ENCODE results near the gene SVBP. TPM values are rescaled to one million over a fixed set of nuclear protein-coding genes. Genes with fewer than 3 reads are reported as not detected.

SVBP gene
- total and polyA plus RNA-seq, 10 donors, result 15.1 to 41.7 (median 21.7) TPM

DNA sequence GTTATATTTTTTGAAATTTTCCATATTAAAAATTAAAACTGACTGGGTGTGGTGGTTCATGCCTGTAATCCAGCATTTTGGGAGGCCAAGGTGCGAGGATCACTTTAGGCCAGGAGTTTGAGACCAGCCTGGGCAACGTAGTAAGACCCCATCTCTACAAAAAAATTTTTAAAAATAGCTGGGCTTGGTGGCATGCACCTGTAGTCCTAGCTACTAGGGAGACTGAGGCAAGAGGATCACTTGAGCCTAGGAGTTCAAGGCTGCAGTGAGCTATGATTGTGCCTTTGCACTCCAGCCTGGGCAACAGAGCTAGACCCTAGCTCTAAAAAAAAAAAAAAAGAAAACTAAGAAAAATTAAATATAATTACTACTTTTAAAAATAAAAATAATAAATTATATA is 4.5 kb upstream of the SVBP start:
- intact Hi-C loops (cut with DNase I; ENCODE audit: low total_unique reads), result no loop called here
- DNase-seq, result no peak
- no peak overlapping the region for H3K27ac ChIP-seq
- no peak for TF ChIP-seq CTCF (IDR thresholded peaks at IDR 0.05 in 8 of 11, conservative IDR thresholded peaks at IDR 0.05 in 3 of 11)
- TF ChIP-seq POLR2AphosphoS5 (IDR thresholded peaks at IDR 0.05), result no peak
- no peak for TF ChIP-seq POLR2A (IDR thresholded peaks at IDR 0.05)
- no peaks in the 10 kb centered on the region for H3K9me3 ChIP-seq
- H3K27me3 ChIP-seq (replicated peaks in 1 of 7), result no peaks in the 10 kb centered on the region
- 94 to 100% (median 95%) methylated on average over 2 of the region's 2 CpGs for WGBS, 5 donors
- H3K36me3 ChIP-seq, result no peaks in the 10 kb centered on the region
- peaks cover 8 to 40% (median 10%) of the 10 kb centered on the region in 6 donors for H3K4me1 ChIP-seq
- H3K4me3 ChIP-seq, result no peak overlapping the region

- Histone ChIP-seq H3K4me1 (peaks cover 16 to 49% (median 17%) of the 10 kb centered on the region in 6 donors), H3K27ac (peak overlapping the region in 1 of 8 donors; percentile 13), H3K4me3 (no peak overlapping the region), H3K27me3 (replicated peaks in 1 of 7) (no peaks in the 10 kb centered on the region), H3K9me3 (no peaks in the 10 kb centered on the region), H3K36me3 (no peaks in the 10 kb centered on the region)
- no peak for DNase-seq
- intact Hi-C loops (cut with DNase I; ENCODE audit: low total_unique reads), result no loop called here
- TF ChIP-seq CTCF (IDR thresholded peaks at IDR 0.05 in 8 of 11, conservative IDR thresholded peaks at IDR 0.05 in 3 of 11), result no peak
- WGBS, 5 donors, result 61 to 83% (median 78%) methylated on average over 1 of the region's 1 CpG
Observed at GRCh38 chr1:42820813-42821212, 3.6 kb upstream of the SVBP start.

DNA sequence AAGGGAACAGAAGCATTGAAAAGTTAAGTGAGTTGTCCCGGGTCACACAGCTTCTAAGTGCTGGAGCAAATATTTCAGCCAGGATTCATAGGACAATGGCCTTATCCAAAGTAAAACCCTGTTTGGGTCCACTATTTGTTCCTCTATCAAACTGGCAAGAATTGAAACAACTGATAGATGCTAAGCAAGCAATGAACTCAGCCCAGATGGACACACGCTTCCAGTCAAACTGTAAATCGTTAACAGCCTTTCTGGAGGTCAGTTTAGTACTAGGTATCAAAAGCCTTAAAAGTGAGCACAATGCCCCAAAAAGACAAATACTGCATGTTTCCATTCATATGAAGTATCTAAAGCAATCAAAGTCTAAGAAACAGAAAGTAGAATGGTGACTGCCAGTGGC is 779 bp upstream of the SVBP start:
- WGBS, 5 donors, result 91 to 97% (median 93%) methylated on average over 3 of the region's 3 CpGs
- peaks cover 0 to 14% (median 0%) of the 10 kb centered on the region in 6 donors for H3K36me3 ChIP-seq
- peaks cover 20 to 54% (median 25%) of the 10 kb centered on the region in 6 donors for H3K4me1 ChIP-seq
- DNase-seq, result no peak
- peak overlapping the region in 4 of 8 donors; percentile 64 to 77 (median 66) for H3K4me3 ChIP-seq
- no peaks in the 10 kb centered on the region for H3K9me3 ChIP-seq
- TF ChIP-seq CTCF (IDR thresholded peaks at IDR 0.05 in 8 of 11, conservative IDR thresholded peaks at IDR 0.05 in 3 of 11) (no peak), POLR2AphosphoS5 (IDR thresholded peaks at IDR 0.05) (no peak), POLR2A (IDR thresholded peaks at IDR 0.05) (no peak)
- H3K27ac ChIP-seq, result peak overlapping the region in 2 of 8 donors; percentile 95 to 96
- intact Hi-C loops (cut with DNase I; ENCODE audit: low total_unique reads), result no loop called here
- H3K27me3 ChIP-seq (replicated peaks in 1 of 7), result no peaks in the 10 kb centered on the region

- no peaks in the 10 kb centered on the region for H3K27me3 ChIP-seq (replicated peaks in 1 of 7)
- peaks cover 0 to 14% (median 0%) of the 10 kb centered on the region in 6 donors for H3K36me3 ChIP-seq
- no peak for TF ChIP-seq POLR2A (IDR thresholded peaks at IDR 0.05)
- intact Hi-C loops (cut with DNase I; ENCODE audit: low total_unique reads), result no loop called here
- peak overlapping the region; percentile 56 to 79 (median 66) for H3K4me3 ChIP-seq
- H3K27ac ChIP-seq, result peak overlapping the region in 7 of 8 donors; percentile 95 to 98 (median 96)
- WGBS, 5 donors, result 0 to 2% (median 1%) methylated on average over 8 to 13 of the region's 13 CpGs
- no peak for DNase-seq
- peaks cover 20 to 48% (median 26%) of the 10 kb centered on the region in 6 donors for H3K4me1 ChIP-seq
- H3K9me3 ChIP-seq, result no peaks in the 10 kb centered on the region
Observed at GRCh38 chr1:42817440-42817767, 207 bp upstream of the SVBP start.

Data from spleen (tissue), 11 donors.